Thyroid gland (tissue), 4 donors: ENCODE data around the gene UFD1.

Experiments used
- POLR2A ChIP-seq, 2 donors: fragments of 450-650 bp; IDR thresholded peaks; one replicate each; pipeline ENCODE4 v1.6.1; 2017; ENCODE audit warnings: antibody characterized with exemption in 2 of 2, mild to moderate bottlenecking in 2 of 2, moderate library complexity in 1 of 2
- TF ChIP-seq, protein P1 (sequence below), 6 experiments: fragments of 200-600 bp in 3 of 6; fragments of 450-650 bp in 3 of 6; sonication (generic) in 3 of 6; IDR thresholded peaks; one replicate each; pipeline ENCODE4 v1.5.1; 2016 to 2019; ENCODE audit warnings: antibody characterized with exemption in 6 of 6, mild to moderate bottlenecking in 2 of 6, inconsistent platforms in 1 of 6, moderate library complexity in 1 of 6

GRCh38 chr22:19455585-19456370 is 23.2 kb downstream of the UFD1 start:
- TF ChIP-seq, protein P1, sequence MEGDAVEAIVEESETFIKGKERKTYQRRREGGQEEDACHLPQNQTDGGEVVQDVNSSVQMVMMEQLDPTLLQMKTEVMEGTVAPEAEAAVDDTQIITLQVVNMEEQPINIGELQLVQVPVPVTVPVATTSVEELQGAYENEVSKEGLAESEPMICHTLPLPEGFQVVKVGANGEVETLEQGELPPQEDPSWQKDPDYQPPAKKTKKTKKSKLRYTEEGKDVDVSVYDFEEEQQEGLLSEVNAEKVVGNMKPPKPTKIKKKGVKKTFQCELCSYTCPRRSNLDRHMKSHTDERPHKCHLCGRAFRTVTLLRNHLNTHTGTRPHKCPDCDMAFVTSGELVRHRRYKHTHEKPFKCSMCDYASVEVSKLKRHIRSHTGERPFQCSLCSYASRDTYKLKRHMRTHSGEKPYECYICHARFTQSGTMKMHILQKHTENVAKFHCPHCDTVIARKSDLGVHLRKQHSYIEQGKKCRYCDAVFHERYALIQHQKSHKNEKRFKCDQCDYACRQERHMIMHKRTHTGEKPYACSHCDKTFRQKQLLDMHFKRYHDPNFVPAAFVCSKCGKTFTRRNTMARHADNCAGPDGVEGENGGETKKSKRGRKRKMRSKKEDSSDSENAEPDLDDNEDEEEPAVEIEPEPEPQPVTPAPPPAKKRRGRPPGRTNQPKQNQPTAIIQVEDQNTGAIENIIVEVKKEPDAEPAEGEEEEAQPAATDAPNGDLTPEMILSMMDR (IDR thresholded peaks at IDR 0.05) = no peak
- no peak for TF ChIP-seq POLR2A (IDR thresholded peaks at IDR 0.05)
